H1 (cell line): ENCODE results near the gene SEC22B. TPM values are rescaled to one million over a fixed set of nuclear protein-coding genes. Genes with fewer than 3 reads are reported as not detected.

Source experiments
- CTCF ChIA-PET: fragments of 300-600 bp; sonication (Branson Sonifier 250); formaldehyde crosslinking; loops from one replicate; lab custom pipeline; 2021; ENCODE audit not compliant: partially characterized antibody; lab: Charles Lee
- POLR2A ChIA-PET: fragments of 300-600 bp; sonication (Branson Sonifier 250); formaldehyde crosslinking; loops from one replicate; lab custom pipeline; 2021; ENCODE audit warnings: inconsistent platforms; ENCODE audit not compliant: partially characterized antibody; lab: Charles Lee
- DNase-seq, 2 experiments: peaks; one replicate each; pipeline versions ENCODE4 v3.0.0 to v3.0.0-alpha.2; 2010 to 2022; ENCODE audit warnings: low spot score in 2 of 2, low read depth in 1 of 2, mixed read lengths in 1 of 2
- FAIRE-seq: peaks from 2 replicates; lab custom pipeline; 2011; peaks lifted over from hg19 to GRCh38; lab: Jason Lieb, UNC
- H2AFZ ChIP-seq: 2 replicates; pipeline ENCODE4 v1.8.1; 2012; ENCODE audit warnings: low read length, inconsistent platforms
- H2AK5ac ChIP-seq: 2 replicates; pipeline ENCODE4 v1.6.1; 2013; ENCODE audit warnings: low read depth, low read length
- H2BK120ac ChIP-seq: replicated peaks from 2 replicates; pipeline ENCODE3; 2013; ENCODE audit warnings: low read depth, low read length, inconsistent platforms
- H2BK12ac ChIP-seq: 2 replicates; pipeline ENCODE4 v1.6.1; 2013; ENCODE audit warnings: low read depth, low read length
- H2BK15ac ChIP-seq: 2 replicates; pipeline ENCODE4 v1.6.1; 2013; ENCODE audit warnings: low read length
- H2BK20ac ChIP-seq: 2 replicates; pipeline ENCODE4 v1.6.1; 2013; ENCODE audit warnings: low read length
- H2BK5ac ChIP-seq: 2 replicates; pipeline ENCODE4 v1.6.1; 2013; ENCODE audit warnings: low read depth, low read length
- H3K14ac ChIP-seq: 2 replicates; pipeline ENCODE4 v1.6.1; 2013; ENCODE audit warnings: inconsistent platforms; ENCODE audit not compliant: insufficient read length
- H3K18ac ChIP-seq: 2 replicates; pipeline ENCODE4 v1.6.1; 2013; ENCODE audit warnings: low read length; ENCODE audit errors: extremely low read depth
- H3K23ac ChIP-seq: 2 replicates; pipeline ENCODE4 v1.6.1; 2013; ENCODE audit warnings: inconsistent platforms; ENCODE audit not compliant: insufficient read length
- H3K23me2 ChIP-seq: 2 replicates; pipeline ENCODE4 v1.6.1; 2013; ENCODE audit warnings: low read depth, low read length
- H3K27ac ChIP-seq: 2 replicates; pipeline ENCODE4 v1.6.1; 2011; ENCODE audit warnings: low read depth, low read length, inconsistent platforms
- H3K27me3 ChIP-seq, 4 experiments: replicated peaks in 1 of 4; 1 replicate in 1 of 4; 2 replicates in 3 of 4; pipeline versions ENCODE4 v1.6.1 to v1.8.1; 2011 to 2013; ENCODE audit warnings: low read length in 3 of 4, mild to moderate bottlenecking in 3 of 4, inconsistent platforms in 2 of 4, mixed read lengths in 2 of 4, moderate library complexity in 1 of 4; ENCODE audit not compliant: control insufficient read depth in 3 of 4, insufficient read depth in 3 of 4; ENCODE audit errors: extremely low read depth in 1 of 4
- H3K36me3 ChIP-seq, 4 experiments: 2 replicates each; pipeline versions ENCODE4 v1.6.1 to v1.8.1; 2011 to 2013; ENCODE audit warnings: mild to moderate bottlenecking in 4 of 4, low read length in 3 of 4, moderate library complexity in 2 of 4, control low read depth in 1 of 4, inconsistent platforms in 1 of 4; ENCODE audit not compliant: insufficient read depth in 4 of 4, control insufficient read depth in 2 of 4
- H3K4ac ChIP-seq: replicated peaks from 2 replicates; pipeline ENCODE3; 2013; ENCODE audit warnings: low read length, low read depth, mixed read lengths, inconsistent platforms; ENCODE audit not compliant: insufficient read length
- H3K4me1 ChIP-seq, 4 experiments: replicated peaks in 1 of 4; 1 replicate in 1 of 4; 2 replicates in 3 of 4; pipeline versions ENCODE4 v1.6.1 to v1.8.1; 2011 to 2013; ENCODE audit warnings: low read length in 3 of 4, inconsistent platforms in 2 of 4, mixed read lengths in 1 of 4; ENCODE audit not compliant: insufficient read depth in 4 of 4, control insufficient read depth in 3 of 4
- H3K4me2 ChIP-seq, 2 experiments: 2 replicates each; pipeline versions ENCODE4 v1.6.1 to v1.8.1; 2011 to 2013; ENCODE audit warnings: low read depth in 2 of 2, low read length in 2 of 2, control low read depth in 1 of 2, inconsistent platforms in 1 of 2, mild to moderate bottlenecking in 1 of 2; ENCODE audit not compliant: insufficient read depth in 1 of 2
- H3K4me3 ChIP-seq, 4 experiments: fragments of 200-600, 300-600 bp in 1 of 4; sonication (generic), shearing (Covaris generic), sonication (Bioruptor Twin) in 1 of 4; 2 replicates each; pipeline versions ENCODE4 v1.5.1 to v1.8.1; 2011 to 2016; ENCODE audit warnings: low read length in 4 of 4, low read depth in 3 of 4, control low read depth in 2 of 4, inconsistent platforms in 2 of 4, mild to moderate bottlenecking in 2 of 4, mixed read lengths in 1 of 4, moderate library complexity in 1 of 4; ENCODE audit not compliant: insufficient read depth in 2 of 4; ENCODE audit errors: extremely low read depth in 1 of 4
- H3K56ac ChIP-seq: replicated peaks from 2 replicates; pipeline ENCODE3; 2013; ENCODE audit warnings: low read depth, mild to moderate bottlenecking, mixed read lengths, low read length, inconsistent platforms; ENCODE audit not compliant: insufficient read length
- H3K79me1 ChIP-seq: 2 replicates; pipeline ENCODE4 v1.6.1; 2013; ENCODE audit warnings: low read depth, low read length, control low read depth
- H3K79me2 ChIP-seq, 2 experiments: 2 replicates each; pipeline versions ENCODE4 v1.6.1 to v1.8.1; 2012 to 2013; ENCODE audit warnings: low read length in 2 of 2, mild to moderate bottlenecking in 2 of 2, inconsistent platforms in 1 of 2; ENCODE audit not compliant: insufficient read depth in 2 of 2, control insufficient read depth in 1 of 2
- H3K9ac ChIP-seq, 4 experiments: replicated peaks in 1 of 4; 1 replicate in 1 of 4; 2 replicates in 3 of 4; pipeline versions ENCODE4 v1.6.1 to v1.8.1; 2011 to 2013; ENCODE audit warnings: low read depth in 3 of 4, low read length in 3 of 4, control low read depth in 2 of 4, mild to moderate bottlenecking in 2 of 4, moderate library complexity in 2 of 4, inconsistent platforms in 1 of 4; ENCODE audit errors: extremely low read depth in 1 of 4
- H3K9me3 ChIP-seq, 2 experiments: 2 replicates each; pipeline versions ENCODE4 v1.6.1 to v1.8.1; 2012 to 2013; ENCODE audit warnings: mild to moderate bottlenecking in 2 of 2, moderate library complexity in 2 of 2, control low read depth in 1 of 2, inconsistent platforms in 1 of 2, low read depth in 1 of 2, low read length in 1 of 2, mixed read lengths in 1 of 2; ENCODE audit not compliant: insufficient read depth in 2 of 2
- H4K20me1 ChIP-seq, 2 experiments: replicated peaks in 1 of 2; 2 replicates each; pipeline versions ENCODE3 to v1.8.1; 2011 to 2013; ENCODE audit warnings: inconsistent platforms in 2 of 2, low read length in 2 of 2, mild to moderate bottlenecking in 1 of 2; ENCODE audit not compliant: insufficient read depth in 2 of 2, control insufficient read depth in 1 of 2
- H4K5ac ChIP-seq: 2 replicates; pipeline ENCODE4 v1.6.1; 2013; ENCODE audit warnings: low read length, low read depth, mixed read lengths, inconsistent platforms; ENCODE audit not compliant: insufficient read length
- H4K8ac ChIP-seq: 2 replicates; pipeline ENCODE4 v1.8.0; 2013; ENCODE audit warnings: mild to moderate bottlenecking, moderate library complexity, low read length, inconsistent platforms; ENCODE audit not compliant: insufficient read depth; ENCODE audit errors: extremely low read depth
- H4K91ac ChIP-seq: replicated peaks from 2 replicates; pipeline ENCODE3; 2013; ENCODE audit warnings: low read length, mixed read lengths, inconsistent platforms; ENCODE audit not compliant: insufficient read length
- BCL11A ChIP-seq, 2 experiments: IDR thresholded peaks; one replicate each; pipeline ENCODE4 v1.6.1; 2011; ENCODE audit warnings: low read depth in 2 of 2, low read length in 2 of 2, mild to moderate bottlenecking in 2 of 2
- CHD2 ChIP-seq: IDR thresholded peaks from 2 replicates; pipeline ENCODE4 v1.6.1; 2012; ENCODE audit warnings: low read length, improper control_type of control experiment
- JUND ChIP-seq: IDR thresholded peaks from 2 replicates; pipeline ENCODE4 v1.6.1; 2011; ENCODE audit warnings: mild to moderate bottlenecking, improper control_type of control experiment, low read length
- KDM5A ChIP-seq: fragments of 200-600 bp; IDR thresholded peaks from 2 replicates; pipeline ENCODE4 v1.7.1; 2012; ENCODE audit warnings: mild to moderate bottlenecking, low read length, inconsistent platforms, mixed read lengths
- PHF8 ChIP-seq: fragments of 200-600 bp; sonication (generic); conservative IDR thresholded peaks from 2 replicates; pipeline ENCODE4 v1.7.1; 2012; ENCODE audit warnings: low read depth, mild to moderate bottlenecking, inconsistent platforms, low read length, moderate library complexity
- RFX5 ChIP-seq: IDR thresholded peaks from 2 replicates; pipeline ENCODE4 v1.6.1; 2011; ENCODE audit warnings: low read depth, low read length, improper control_type of control experiment, borderline replicate concordance
- SRF ChIP-seq: IDR thresholded peaks from 2 replicates; pipeline ENCODE4 v1.6.1; 2011; ENCODE audit warnings: mild to moderate bottlenecking, low read depth, low read length, moderate library complexity
- TCF12 ChIP-seq: IDR thresholded peaks from 2 replicates; pipeline ENCODE4 v1.6.1; 2011; ENCODE audit warnings: low read depth, mild to moderate bottlenecking, low read length
- WGBS, 2 experiments: shearing (Covaris generic) in 1 of 2; methylation state at CpG; one replicate each; pipeline versions ENCODE4 v1.1.6 to v1.1.7; 2013 to 2015; ENCODE audit warnings: low lambda C conversion rate in 2 of 2, mixed read lengths in 2 of 2, inconsistent platforms in 1 of 2, low coverage in 1 of 2, missing lambda C conversion rate in 1 of 2; ENCODE audit not compliant: insufficient replicate concordance in 2 of 2, insufficient coverage in 1 of 2, insufficient read length in 1 of 2; ENCODE audit errors: extremely low coverage in 1 of 2, missing lambda C conversion rate in 1 of 2; 5-methylcytosine and 5-hydroxymethylcytosine counted together
- long read RNA-seq, 2 experiments: library from RNA in 1 of 2; library from capped mRNA in 1 of 2; stranded (forward); transcript quantifications; one replicate each; pipeline ENCODE4 v2.0.0, GENCODE V29; 2021; ENCODE audit warnings: inconsistent platforms in 1 of 2
- polyA minus RNA-seq, 3 experiments: library from RNA; depleted of rRNA, polyadenylated mRNA; stranded (reverse); fragments of >200 nt; gene quantifications; 1 replicate in 2 of 3; 2 replicates in 1 of 3; pipeline ENCODE4 v1.2.3, GENCODE V29; 2011
- polyA plus RNA-seq, 7 experiments: library from polyadenylated mRNA; depleted of rRNA in 3 of 7; stranded (reverse) in 5 of 7; unstranded in 2 of 7; fragments of >200 nt in 5 of 7; fragments of 200-250 nt in 2 of 7; gene quantifications; 1 replicate in 5 of 7; 2 replicates in 1 of 7; 4 replicates in 1 of 7; pipeline versions ENCODE4 v1.2.1 to v1.2.3, GENCODE V29; 2011 to 2013; ENCODE audit warnings: missing spikeins in 2 of 7, mixed read lengths in 2 of 7
- total RNA-seq: library from RNA; stranded (reverse); fragmentation: NEBNext Ultra II Directional; extraction: Animal tissue kit (Norgen Biotek cat#: 25700); gene quantifications from 2 replicates; pipeline ENCODE4 v1.2.1, GENCODE V29; 2021

Gene SEC22B
- total RNA-seq (10.7 and 11.6 TPM in 2 replicates), polyA plus RNA-seq (2011; rRNA removed) (3.8 and 5.6 TPM in 2 replicates), polyA minus RNA-seq (2011; rRNA and poly(A)+ RNA removed) (7.6 and 10.4 TPM in 2 replicates)
- polyA plus RNA-seq (2011; cell fraction: cytosol; rRNA removed): 6.8 TPM
- polyA plus RNA-seq (2011; cell fraction: nucleus; rRNA removed): 3.2 TPM
- 6.0 to 10.5 TPM (median 7.3 TPM) in 4 replicates for polyA plus RNA-seq (2012, experiment 1 of 2)
- polyA plus RNA-seq (2012, experiment 2 of 2): 3.2 TPM
- polyA plus RNA-seq (2013, experiment 1 of 2): 9.6 TPM
- polyA plus RNA-seq (2013, experiment 2 of 2): 9.2 TPM
- polyA minus RNA-seq (2011; cell fraction: cytosol; rRNA and poly(A)+ RNA removed): 5.5 TPM
- 23.6 TPM for polyA minus RNA-seq (2011; cell fraction: nucleus; rRNA and poly(A)+ RNA removed)
- long read RNA-seq, experiment 1, full-length matches to known transcripts: 6 of 14 reads
- long read RNA-seq, experiment 1, partial matches to known transcripts: 1 of 14 reads
- long read RNA-seq, experiment 1, other reads (novel, unspliced or antisense): 7 of 14 reads
- long read RNA-seq, experiment 2, full-length matches to known transcripts: 10 of 15 reads
- long read RNA-seq, experiment 2, partial matches to known transcripts: 0 of 15 reads
- long read RNA-seq, experiment 2, other reads (novel, unspliced or antisense): 5 of 15 reads

DNA sequence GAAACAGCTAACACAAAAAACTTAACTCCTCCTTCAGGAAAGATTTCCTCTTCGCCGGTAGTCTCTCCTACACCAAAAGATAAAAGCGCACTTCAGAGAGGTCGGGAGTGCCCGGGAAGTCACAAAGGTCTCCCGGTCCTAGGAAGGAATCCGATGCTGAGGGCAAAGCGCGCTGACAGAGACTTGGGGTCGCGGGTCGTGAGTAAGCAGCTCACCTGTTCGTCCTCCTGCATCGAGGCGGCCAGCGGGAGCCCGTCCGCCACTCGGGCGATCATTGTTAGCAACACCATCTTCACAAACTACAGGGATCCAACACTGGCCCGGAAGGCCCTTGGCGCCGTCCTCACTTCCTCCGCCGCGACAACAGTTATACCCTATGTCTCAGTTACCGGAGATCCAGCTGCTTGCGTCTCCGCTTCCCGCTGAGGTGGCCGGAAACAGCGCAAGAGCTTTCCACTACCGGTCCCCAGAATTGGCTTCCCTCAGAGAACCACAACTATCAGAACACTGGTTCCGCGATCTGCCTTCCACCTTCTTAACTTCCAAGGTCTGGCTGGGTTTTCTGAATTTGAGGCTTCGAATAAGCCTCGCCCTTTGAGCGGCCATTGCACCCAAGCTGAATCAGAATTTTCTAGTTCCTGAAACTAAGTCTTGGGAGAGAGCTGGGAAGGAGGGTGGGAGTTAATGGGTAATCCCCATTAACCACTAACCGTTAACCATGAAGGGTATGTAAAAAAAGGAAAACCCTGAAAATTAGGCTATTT, at the start of gene SEC22B:
Gene SEC22B, minus strand, starts transcription at position 429 of the 764 bp plus-strand sequence. Its CDS starts 139 bp downstream, at position 290.
- Histone ChIP-seq H3K79me2 (peaks cover 0 to 6% of the 10 kb centered on the region in 2 experiments; a peak in 2 of 4 replicates), H3K36me3 (no peaks in the 10 kb centered on the region), H2BK15ac (no peak within 1 kb of the TSS), H2BK12ac (peak within 1 kb of the TSS; percentile 27; the same call in 1 of the 2 replicates), H2AFZ (peak within 1 kb of the TSS; percentile 100), H3K27ac (peak within 1 kb of the TSS; percentile 70), H3K23me2 (peaks cover 2% of the 10 kb centered on the region; the same call in 1 of the 2 replicates), H4K8ac (peak within 1 kb of the TSS; percentile 90), H3K4ac (peak within 1 kb of the TSS; percentile 87), H3K4me3 (peak within 1 kb of the TSS; percentile 71 to 97 (median 86)), H3K18ac (peak within 1 kb of the TSS; percentile 85; the same call in 1 of the 2 replicates), H3K4me2 (peak within 1 kb of the TSS; percentile 47 to 65), H3K9ac (peak within 1 kb of the TSS; percentile 67 to 85 (median 81)), H3K4me1 (peaks cover 0 to 7% (median 4%) of the 10 kb centered on the region in 4 experiments; a peak in 4 of 7 replicates), H2AK5ac (no peak within 1 kb of the TSS), H2BK5ac (peak within 1 kb of the TSS; percentile 89), H4K91ac (peak within 1 kb of the TSS; percentile 61), H3K56ac (no peak within 1 kb of the TSS), H3K79me1 (no peaks in the 10 kb centered on the region), H2BK120ac (no peak within 1 kb of the TSS), H3K14ac (no peak within 1 kb of the TSS), H3K9me3 (no peaks in the 10 kb centered on the region), H3K23ac (no peak within 1 kb of the TSS), H2BK20ac (no peak within 1 kb of the TSS), H4K5ac (peak within 1 kb of the TSS; percentile 88), H4K20me1 (no peaks in the 10 kb centered on the region), H3K27me3 (no peaks in the 10 kb centered on the region)
- ChIA-PET CTCF (interaction anchor here (1.0 kb wide), 1 partner anchor 12 kb away, joined by 3 read pairs; no protein-coding TSS in a partner anchor), POLR2A (interaction anchor here (0.6 to 1.2 kb wide), 4 partner anchors 198 to 434 kb away, joined by 3 to 4 read pairs (median 3); no protein-coding TSS in a partner anchor)
- DNase-seq: peak; percentile 85 to 92
- no peak for FAIRE-seq
- 5% methylated on average over 39 of the region's 39 CpGs; no CpG with 5 or more reads in 1 of the 2 experiments for WGBS, 2 experiments
- TF ChIP-seq JUND: 0 out of 2 replicates have a peak, but pooled peaks have one; percentile 38
- TF ChIP-seq TCF12: peak; percentile 80; the same call in 1 of the 2 replicates
- peak; percentile 78 for TF ChIP-seq PHF8
- TF ChIP-seq SRF: peak; percentile 51; the same call in 1 of the 2 replicates
- no peak for TF ChIP-seq BCL11A (IDR thresholded peaks at IDR 0.05; ENCODE audit: low read depth in 2 of 2, low read length in 2 of 2)
- TF ChIP-seq KDM5A: peak; percentile 70
- TF ChIP-seq CHD2: 0 out of 2 replicates have a peak, but pooled peaks have one; percentile 59
- TF ChIP-seq RFX5: no peak
